ENCODE measurements around the gene POLE.

Gene POLE

DNA sequence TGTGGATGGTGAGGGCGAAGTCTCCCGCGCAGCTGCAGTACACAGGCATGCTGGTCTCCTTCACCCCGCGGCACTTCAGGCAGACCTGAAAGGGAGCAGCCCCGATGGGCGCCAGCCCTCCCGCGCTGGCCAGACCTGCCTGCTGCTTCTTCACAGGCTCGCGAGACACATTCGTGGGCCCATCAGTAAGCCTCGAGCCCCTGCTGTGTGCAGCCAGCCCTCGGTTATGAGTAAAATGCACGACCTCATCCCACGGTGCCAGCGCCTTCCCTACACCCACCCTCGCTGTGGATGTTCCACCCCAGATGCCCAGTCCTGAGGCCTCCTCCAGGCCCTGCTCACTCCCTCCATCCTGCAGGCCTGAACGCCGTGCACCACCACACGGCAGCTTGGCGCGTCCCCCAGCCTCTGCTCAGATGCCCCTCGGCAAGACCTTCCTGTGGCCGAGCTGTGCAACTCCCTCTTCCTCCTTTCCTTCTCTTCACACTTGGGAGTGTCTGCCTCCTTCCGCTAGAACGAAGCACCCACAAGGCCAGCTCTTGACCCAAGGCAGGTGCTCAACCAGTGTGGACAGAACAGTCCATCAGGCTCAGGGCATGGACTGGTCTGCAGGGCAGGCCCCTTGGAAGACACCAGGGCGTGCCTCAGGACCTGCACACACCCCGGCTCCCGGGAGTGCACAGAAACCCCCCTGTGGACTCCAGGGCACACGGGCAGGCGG, 62.1 kb downstream of the POLE start:
- DNase-seq: no peak

DNA sequence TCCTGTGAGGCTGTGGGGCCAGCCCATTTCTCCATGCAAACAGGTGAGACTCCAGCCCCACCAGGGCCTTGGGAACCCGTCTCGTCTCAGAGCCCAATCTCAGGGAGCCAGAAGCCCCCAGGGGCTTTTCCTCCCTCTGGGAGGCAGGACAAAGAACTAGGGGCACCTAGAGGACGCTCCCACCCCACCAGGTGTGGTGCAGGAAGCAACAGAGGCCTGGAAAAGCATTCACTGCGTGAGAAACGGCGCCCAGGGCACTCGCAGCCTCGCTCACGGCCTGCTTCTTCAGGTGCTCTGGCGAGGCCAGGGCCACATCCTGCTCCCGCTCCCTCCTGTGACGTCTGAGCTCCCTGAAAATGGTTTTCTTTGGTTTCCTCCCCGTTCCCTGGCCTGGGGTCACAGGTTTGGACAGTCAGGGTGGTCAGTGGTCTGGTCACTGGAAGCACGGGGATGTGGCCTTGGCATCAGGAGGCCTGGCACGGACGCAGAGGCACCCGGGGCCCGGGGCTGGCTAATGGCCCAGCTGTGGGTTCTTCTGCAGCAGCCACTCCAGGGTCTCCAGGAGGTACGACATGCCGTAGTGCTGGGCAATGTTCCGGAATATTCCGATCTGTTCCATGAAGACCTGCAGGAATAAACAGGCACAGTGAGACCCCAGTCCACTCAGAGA, 62.8 kb downstream of the POLE start:
- DNase-seq: no peak

DNA sequence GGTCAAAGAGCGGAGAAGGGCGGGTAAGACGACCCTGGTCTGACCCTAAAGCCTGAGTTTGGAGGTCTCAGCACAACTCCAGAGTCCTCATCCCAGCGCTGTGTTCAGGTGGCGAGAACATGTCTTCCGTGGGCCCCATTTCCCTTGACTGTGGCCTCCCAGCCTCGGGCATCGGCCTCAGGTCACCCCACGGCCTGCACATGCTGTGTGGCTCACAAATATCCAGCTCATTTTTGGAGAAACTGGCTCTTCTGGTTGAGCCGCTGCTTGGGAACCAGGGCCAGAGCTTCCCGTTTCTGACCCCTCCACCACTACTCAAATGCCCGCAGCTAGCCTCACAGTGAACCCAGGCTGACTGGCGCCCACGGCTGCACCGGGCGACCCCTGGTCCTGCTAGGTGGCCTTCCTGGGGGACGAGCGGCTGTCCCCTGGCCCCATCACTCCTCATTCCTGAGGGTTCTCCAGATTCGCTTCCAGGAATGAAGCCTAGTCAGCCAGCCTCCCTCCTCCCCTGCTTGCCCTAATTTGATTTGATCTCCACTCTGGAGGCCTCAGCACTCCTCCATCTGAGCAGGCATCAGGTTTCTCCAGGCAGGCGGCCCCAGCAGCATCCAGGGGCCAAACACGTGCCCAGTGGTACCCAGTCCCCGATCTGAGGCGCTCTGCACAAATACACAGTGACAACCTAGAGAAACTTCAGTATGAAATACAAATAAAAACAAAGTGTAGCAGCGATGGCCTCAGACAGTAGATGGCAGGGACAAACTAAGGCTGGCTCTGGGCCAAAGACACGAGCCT, 63.9 kb downstream of the POLE start:
- no peak for DNase-seq

DNA sequence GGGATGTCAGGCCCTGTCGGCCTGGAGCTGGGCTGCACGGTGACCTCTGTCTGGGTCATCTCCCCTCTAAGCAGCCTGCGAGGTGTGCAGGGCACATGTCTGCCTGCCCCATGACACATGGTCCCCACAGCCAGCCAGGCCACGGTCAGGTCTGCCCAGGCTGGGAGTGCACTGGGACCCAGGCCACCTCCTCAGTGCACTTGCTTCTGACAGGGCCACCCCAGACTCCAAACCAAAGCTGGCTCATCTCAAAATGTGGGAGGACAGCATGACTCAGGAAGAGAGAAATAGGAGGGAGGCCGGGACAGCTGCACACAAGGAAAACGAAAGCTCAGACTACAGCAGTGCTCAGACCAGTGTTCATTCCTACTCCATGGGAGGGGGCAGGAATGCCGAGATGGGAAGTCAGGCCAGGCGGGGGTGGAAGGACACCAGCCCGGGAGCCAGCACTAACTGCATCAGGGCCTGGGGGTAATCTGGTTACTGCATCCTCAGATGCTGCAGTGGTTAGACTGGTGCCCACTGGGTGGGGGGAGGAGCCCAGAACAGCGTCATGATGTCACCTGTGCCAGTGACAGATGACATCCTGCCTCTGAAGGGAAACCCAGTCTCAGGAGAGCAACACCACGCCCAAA, 64.6 kb downstream of the POLE start:
- no peak for DNase-seq

DNA sequence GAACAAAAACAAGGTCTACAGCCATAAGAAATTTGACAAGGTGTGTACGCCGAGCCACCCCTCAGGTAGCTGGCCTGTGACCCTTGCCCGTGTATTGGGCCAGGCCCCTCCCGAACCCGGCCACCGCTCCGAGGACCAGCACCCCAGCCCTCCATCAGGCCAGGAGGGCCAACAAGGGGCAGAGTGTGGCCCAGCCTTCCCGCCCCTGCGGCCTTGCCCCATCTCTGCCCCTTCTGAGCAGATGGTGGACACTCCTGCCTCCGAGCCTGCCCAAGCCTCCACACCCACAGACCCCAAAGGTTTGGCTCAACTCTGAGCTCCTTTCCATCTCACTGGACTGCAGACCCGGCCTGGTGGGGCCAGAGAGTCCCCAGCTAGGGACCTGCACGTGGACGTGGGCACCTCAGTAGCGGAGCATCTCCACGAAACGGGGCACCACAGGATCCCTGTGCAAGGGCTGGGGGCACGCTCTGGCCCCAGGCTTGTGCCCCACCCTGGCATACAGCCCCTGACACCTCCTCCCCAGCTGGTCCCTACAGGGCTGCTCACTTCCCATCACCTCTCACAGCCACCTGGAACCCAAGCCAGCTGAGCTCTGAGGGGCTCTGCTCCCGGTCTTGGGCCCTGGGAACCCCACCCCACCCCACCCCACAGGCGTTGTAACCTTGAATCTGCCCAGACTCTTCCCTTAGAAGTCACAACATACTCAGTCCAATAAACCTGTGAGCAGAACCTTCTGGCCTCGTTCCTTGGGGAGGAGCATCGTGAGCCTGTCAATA, 65.3 kb downstream of the POLE start:
- no peak for DNase-seq

DNA sequence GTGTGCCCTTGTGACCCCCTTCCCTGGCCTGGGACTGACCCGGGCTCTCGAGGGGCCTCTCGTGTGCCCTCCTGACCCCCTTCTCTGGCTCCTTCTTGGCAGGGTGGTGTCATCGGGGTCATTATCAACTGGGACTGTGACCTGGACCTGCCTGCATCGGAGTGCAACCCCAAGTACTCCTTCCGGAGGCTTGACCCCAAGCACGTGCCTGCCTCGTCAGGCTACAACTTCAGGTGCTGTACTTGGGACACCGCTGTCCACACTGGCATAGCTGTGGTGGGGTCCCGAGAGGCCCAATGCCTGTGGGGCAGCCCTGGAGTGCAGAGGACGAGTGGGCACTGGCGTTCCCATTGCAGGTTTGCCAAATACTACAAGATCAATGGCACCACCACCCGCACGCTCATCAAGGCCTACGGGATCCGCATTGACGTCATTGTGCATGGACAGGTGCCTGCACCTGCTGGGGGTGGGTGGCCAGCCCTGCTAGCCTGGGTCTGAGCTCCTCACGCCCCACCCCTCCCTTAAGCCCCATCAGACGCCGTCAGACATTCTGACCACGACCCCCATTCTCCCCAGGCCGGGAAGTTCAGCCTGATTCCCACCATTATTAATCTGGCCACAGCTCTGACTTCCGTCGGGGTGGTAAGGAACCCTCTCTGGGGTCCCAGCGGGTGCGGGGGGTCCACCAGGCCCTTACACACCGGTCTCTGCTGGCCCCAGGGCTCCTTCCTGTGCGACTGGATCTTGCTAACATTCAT, 66.1 kb downstream of the POLE start:
- no peak for DNase-seq

DNA sequence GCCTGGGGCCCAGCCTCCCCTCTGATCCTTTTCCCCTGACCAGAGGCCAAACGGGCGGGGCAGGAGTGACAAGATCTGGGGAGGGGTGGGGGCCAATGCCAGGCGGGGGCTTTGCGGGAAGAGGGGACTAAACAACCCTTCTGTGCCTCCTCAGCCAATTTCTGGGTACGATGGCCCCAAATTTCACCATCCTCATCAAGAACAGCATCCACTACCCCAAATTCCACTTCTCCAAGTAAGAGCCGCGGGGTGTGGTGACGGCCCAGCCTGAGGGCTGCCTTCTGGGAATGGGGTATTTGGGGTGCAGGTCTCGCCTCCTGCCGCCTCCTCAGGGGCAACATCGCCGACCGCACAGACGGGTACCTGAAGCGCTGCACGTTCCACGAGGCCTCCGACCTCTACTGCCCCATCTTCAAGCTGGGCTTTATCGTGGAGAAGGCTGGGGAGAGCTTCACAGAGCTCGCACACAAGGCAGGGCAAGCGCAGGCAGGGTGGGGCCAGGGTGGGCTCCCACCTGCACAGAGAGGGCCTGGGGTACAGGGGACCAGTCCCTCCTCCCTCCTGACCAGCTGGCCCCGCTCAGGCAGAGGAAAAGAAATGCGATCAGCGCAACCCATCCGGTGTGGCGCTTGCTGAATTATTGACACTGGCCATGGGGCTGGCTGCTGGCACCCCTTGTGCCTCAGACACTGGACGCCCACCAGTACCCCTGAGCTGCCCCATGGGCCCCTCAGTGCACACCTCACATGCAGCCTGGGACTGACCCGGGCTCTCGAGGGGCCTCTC, 66.8 kb downstream of the POLE start:
- no peak for DNase-seq

DNA sequence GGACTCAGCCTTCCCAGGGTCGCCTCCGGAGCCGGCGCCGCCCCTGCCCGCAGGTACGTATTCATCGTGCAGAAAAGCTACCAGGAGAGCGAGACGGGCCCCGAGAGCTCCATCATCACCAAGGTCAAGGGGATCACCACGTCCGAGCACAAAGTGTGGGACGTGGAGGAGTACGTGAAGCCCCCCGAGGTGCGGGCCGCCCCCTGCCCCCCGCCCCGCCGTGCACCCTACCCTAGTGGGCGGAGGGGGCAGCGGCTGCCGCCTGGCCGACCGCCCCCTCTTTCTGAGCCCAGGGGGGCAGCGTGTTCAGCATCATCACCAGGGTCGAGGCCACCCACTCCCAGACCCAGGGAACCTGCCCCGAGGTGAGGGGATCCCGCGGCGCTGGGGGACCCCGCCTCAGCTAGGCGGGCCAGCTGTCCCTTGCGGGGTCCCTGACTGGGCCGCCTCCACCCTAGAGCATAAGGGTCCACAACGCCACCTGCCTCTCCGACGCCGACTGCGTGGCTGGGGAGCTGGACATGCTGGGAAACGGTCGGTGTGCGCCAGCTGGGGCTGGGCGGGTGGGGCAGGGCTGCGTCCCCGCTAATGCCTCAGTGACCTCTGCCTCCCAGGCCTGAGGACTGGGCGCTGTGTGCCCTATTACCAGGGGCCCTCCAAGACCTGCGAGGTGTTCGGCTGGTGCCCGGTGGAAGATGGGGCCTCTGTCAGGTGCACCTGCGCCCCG, 67.6 kb downstream of the POLE start:
- DNase-seq: no peak

DNA sequence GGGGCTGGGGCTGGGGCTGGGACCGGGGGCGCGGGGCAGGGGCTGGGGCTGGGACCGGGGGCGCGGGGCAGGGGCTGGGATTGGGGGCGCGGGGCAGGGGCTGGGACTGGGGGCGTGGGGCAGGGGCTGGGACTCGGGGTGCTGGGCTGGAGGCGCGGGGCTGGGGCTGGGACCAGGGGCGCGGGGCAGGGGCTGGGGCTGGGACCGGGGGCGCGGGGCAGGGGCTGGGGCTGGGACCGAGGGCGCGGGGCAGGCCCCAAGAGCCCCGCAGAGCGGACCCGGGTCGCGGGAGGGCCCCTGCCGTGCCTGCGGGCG, 68.1 kb downstream of the POLE start:
- no peak for DNase-seq

DNA sequence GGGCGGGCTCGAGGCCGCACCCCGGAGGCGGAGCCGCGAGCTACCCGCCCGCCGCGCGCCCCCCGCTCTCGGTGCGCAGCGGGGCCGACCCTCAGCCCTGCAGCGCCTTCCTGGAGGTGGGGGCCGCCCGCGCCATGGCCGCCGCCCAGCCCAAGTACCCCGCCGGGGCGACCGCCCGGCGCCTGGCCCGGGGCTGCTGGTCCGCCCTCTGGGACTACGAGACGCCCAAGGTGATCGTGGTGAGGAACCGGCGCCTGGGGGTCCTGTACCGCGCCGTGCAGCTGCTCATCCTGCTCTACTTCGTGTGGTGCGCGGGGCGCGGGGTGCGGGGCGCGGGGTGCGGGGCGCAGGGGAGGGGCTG, 68.5 kb downstream of the POLE start, which contains the start of gene P2RX2:
P2RX2 (plus strand) TSS at position 94 of the 361 bp plus-strand sequence; CDS start at position 135, 41 bp downstream.
- no peak for DNase-seq

DNA sequence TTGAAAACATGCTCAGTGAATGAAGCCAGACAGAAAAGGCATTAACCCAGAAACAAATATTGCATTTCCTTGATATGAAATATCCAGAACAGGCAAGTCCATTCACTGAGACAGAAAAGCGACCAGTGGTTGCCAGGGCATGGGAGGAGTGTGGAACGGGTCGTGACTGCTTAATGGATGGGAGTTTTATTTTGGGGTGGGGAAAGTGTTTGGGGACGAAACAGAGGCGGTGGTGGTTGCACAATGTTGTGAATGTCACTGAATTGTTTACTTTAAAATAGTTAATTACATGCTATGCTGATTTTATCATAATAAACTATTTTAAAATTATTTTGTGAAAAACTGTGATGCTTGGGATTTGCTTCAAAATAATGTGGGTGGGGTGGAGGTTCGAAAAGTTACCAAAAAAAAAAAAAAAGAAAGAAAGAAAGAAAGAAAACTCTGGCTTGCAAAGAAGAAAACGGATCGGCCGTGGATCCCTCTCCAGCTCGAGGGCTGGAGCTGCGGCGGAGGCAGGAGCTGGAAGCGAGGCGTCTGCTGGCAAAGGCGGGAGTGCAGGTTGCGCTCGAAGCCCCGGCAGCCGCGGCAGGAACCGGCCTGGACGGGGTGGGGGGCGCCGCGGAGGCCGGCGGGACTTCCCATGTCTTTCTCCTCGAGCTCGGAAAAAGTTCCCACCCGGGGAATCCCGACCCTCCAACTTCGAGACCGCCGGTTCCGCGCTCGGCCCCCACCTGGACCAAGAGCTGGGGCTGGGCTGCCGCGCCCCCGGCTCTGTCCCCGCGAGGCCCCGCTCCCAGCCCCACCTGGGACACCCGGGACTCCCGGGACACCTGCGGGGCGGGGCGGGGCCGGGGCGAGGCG, 69.1 kb downstream of the POLE start:
- no peak for DNase-seq

DNA sequence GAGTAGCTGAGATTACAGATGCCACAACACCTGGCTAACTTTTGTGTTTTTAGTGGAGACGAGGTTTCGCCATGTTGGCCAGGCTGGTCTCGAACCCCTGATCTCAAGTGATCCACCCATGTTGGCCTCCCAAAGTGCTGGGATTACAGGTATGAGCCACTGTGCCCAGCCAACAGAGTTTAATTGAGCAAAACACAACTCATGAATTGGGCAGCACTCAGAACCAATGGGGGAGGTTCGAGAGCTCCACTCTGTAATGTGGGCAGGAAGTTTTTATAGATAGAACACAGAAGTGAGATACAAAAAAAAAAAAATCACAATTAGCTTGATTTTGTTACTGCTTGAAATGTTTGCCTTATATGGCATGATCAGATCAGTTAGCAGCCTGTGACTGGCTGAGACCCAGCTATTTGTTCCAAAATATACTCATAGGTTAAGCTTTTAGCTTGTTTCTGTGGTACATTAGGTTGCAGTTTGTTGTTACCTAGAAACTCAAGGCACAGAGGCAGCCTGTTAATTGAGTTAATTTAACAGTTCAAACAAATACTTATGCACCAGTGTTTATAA, 69.9 kb downstream of the POLE start:
- DNase-seq: no peak

DNA sequence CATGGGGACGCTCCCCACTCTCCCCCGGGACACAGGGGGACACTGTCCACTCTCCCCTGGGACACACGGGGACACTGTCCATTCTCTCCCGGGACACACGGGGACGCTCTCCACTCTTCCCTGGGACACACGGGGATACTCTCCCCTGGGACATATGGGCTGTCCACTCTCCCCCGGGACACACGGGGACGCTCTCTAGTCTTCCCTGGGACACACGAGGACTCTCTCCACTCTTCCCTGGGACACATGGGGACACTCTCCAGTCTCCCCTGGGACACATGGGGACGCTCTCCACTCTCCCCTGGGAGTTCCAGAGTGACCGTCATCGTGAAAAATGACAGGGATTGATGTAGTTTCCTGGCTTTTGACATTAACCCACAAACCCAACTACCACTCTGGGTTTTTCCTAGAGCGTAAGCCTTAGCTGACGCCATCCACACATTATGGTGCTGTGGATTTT, 71.5 kb downstream of the POLE start:
- no peak for DNase-seq

DNA sequence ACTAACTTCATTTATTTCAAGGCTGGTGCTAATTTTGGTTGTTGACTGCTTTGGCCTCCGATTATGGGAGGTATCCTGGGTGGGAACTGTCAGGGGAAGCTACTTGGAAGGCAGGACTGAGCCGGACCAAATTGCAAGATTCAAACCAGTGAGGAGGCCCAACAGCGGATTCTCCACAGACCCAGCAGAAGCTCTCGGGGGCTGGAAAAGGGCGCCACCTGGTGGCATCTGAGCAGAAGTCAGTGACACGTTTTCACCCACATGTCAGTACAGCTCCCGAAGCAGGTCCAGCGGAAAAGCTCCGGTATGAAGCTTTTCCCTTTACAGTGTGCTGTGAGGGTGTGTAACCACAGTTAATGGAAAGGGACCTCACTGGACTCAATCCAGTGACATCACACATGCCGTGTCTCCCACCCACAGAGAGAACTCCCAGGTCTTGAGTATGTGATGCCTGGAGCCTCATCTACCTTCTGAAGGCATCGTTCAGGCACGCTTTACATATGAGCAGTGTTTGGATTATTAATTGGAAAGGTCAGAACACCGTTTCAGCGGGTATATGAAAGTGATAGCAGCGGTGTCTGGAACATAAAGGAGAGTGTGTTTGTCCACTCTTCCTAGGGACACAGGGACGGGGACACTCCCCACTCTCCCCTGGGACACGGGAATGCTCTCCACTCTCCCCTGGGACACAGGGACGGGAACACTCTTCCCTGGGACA, 72.1 kb downstream of the POLE start:
- DNase-seq: peak; percentile 92

DNA sequence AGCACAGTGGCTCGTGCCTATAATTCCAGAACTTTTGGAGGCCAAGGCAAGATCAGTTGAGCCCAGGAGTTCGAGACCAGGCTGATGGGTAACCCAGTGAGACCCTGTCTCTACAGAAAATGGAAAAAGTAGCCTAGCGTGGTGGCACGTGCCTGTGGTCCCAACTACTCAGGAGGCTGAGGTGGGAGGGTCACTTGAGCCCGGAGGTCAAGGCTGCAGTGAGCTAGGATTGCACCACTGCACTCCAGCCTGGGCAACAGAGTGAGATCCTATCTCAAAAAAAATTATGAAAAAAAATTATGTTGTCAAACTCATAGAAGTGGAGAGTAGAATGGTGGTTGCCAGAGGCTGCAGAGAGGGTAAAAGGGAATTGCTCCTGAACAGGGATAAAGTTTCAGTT, 73.1 kb downstream of the POLE start:
- DNase-seq: no peak

DNA sequence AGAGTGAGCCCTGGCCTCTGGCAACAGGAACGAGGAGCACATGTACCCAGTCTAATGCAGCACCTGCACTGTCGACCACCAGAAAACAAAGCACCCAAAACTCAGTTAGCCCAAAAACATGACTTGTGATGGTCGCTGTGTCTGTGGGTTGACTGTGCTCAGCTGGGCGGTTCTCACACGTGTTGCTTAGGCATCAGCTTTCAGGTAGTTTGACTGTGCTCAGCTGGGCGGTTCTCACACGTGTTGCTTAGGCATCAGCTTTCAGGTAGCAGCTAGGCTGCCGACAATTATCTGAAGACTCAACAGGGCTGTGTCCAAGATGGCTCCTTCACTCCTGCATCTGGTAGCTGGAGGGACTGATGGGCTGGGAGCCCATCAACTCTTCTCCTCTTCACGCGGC, 75.5 kb downstream of the POLE start:
- DNase-seq: no peak

DNA sequence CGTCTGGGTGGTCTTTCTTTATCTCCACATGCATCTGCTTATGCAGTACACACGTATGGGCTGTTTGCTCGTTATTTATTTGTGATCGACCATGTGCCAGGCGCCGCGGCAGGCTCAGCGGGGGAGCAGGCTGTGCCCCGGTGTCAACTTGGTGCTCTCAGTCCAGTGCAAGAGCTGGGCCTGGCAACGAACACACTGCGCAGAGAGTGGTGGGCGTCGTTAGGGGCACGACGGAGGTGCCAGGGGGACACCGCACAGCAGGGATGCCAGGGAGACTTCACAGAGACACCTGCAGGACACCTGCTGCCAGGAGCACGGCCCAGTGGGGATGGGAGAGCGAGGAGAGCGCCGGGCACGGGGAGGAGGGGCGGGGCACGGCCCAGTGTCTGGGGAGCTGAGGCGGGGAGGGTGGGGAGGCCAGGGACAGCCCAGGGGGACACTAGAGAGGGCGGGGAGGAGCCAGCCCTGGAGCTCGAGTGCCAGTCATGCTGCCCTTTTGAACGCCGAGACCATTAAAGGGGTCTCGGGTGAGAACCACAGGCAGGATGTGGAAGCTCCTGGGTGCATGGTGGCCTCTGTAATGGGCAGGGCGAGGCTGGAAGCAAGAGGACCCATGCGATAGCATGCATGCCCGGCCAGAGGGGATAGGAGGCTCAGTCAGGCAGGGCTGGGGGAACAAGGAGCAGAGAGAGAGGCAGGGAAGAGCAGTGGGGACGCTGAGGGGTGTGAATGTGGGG, 76.1 kb downstream of the POLE start:
- DNase-seq: no peak
